Measurements from ENCODE around the gene DIDO1.
"Not testable (repeated sequence)": the region's sequence is repeated elsewhere in the genome, so short reads cannot be mapped to it uniquely, and the experiment has no call there.

DIDO1 gene

GRCh38 chr20:62967628-62968351 lies 41.5 kb upstream of the DIDO1 start:
- Mint-ChIP-seq H3K27ac (ENCODE audit: low read depth) (no peak overlapping the region), H3K4me3 (no peak overlapping the region), H3K9me3 (no peaks in the 10 kb centered on the region), H3K36me3 (ENCODE audit: insufficient read depth) (peaks cover 6% of the 10 kb centered on the region), H3K27me3 (peaks cover 20% of the 10 kb centered on the region), H3K4me1 (peaks cover 14% of the 10 kb centered on the region)
- ATAC-seq (replicated peaks; ENCODE audit: extremely low read depth, poor library complexity, severe bottlenecking) (no peak), DNase-seq (ENCODE audit: low spot score in 2 of 2) (no peak)

- Mint-ChIP-seq H3K4me3 (no peak overlapping the region), H3K36me3 (ENCODE audit: insufficient read depth) (peaks cover 6% of the 10 kb centered on the region), H3K4me1 (peaks cover 9% of the 10 kb centered on the region), H3K27ac (ENCODE audit: low read depth) (no peak overlapping the region), H3K27me3 (peaks cover 13% of the 10 kb centered on the region), H3K9me3 (no peaks in the 10 kb centered on the region)
- no peak for ATAC-seq (replicated peaks; ENCODE audit: extremely low read depth, poor library complexity, severe bottlenecking)
- DNase-seq (ENCODE audit: low spot score in 2 of 2): no peak
Observed at GRCh38 chr20:62967149-62967501, 40.8 kb upstream of the DIDO1 start.

GRCh38 chr20:62966212-62967148 lies 40.2 kb upstream of the DIDO1 start:
- Mint-ChIP-seq H3K4me1 (peaks cover 2% of the 10 kb centered on the region), H3K4me3 (no peak overlapping the region), H3K9me3 (no peaks in the 10 kb centered on the region), H3K27ac (ENCODE audit: low read depth) (no peak overlapping the region), H3K27me3 (peaks cover 7% of the 10 kb centered on the region), H3K36me3 (ENCODE audit: insufficient read depth) (peaks cover 6% of the 10 kb centered on the region)
- DNase-seq (ENCODE audit: low spot score in 2 of 2) (no peak), ATAC-seq (replicated peaks; ENCODE audit: extremely low read depth, poor library complexity, severe bottlenecking) (no peak)

- no peak for DNase-seq (ENCODE audit: low spot score in 2 of 2)
- H3K4me1 Mint-ChIP-seq: no peaks in the 10 kb centered on the region
Observed at GRCh38 chr20:62965363-62965771, 39.1 kb upstream of the DIDO1 start.

GRCh38 chr20:62964700-62965099 lies 38.4 kb upstream of the DIDO1 start:
- no peak for ATAC-seq (replicated peaks; ENCODE audit: extremely low read depth, poor library complexity, severe bottlenecking)
- Mint-ChIP-seq H3K27me3 (no peaks in the 10 kb centered on the region), H3K4me3 (no peak overlapping the region), H3K27ac (ENCODE audit: low read depth) (no peak overlapping the region), H3K36me3 (ENCODE audit: insufficient read depth) (peaks cover 5% of the 10 kb centered on the region), H3K4me1 (no peaks in the 10 kb centered on the region), H3K9me3 (no peaks in the 10 kb centered on the region)
- DNase-seq (ENCODE audit: low spot score in 2 of 2): no peak

More at GRCh38 chr20:62965363-62965771, 39.1 kb upstream of the DIDO1 start:
- no peak for ATAC-seq (replicated peaks; ENCODE audit: extremely low read depth, poor library complexity, severe bottlenecking)
- no peaks in the 10 kb centered on the region for H3K27me3 Mint-ChIP-seq
- H3K36me3 Mint-ChIP-seq (ENCODE audit: insufficient read depth): peaks cover 6% of the 10 kb centered on the region
- no peaks in the 10 kb centered on the region for H3K9me3 Mint-ChIP-seq
- no peak overlapping the region for H3K4me3 Mint-ChIP-seq
- no peak overlapping the region for H3K27ac Mint-ChIP-seq (ENCODE audit: low read depth)

- no peak for DNase-seq (ENCODE audit: low spot score in 2 of 2)
- no peaks in the 10 kb centered on the region for H3K27me3 Mint-ChIP-seq
- H3K4me1 Mint-ChIP-seq: no peaks in the 10 kb centered on the region
- H3K36me3 Mint-ChIP-seq (ENCODE audit: insufficient read depth): peaks cover 5% of the 10 kb centered on the region
- H3K4me3 Mint-ChIP-seq: no peak overlapping the region
- no peak for ATAC-seq (replicated peaks; ENCODE audit: extremely low read depth, poor library complexity, severe bottlenecking)
- no peak overlapping the region for H3K27ac Mint-ChIP-seq (ENCODE audit: low read depth)
- no peaks in the 10 kb centered on the region for H3K9me3 Mint-ChIP-seq
Observed at GRCh38 chr20:62963614-62964397, 37.5 kb upstream of the DIDO1 start.

GRCh38 chr20:62962891-62963613 lies 36.7 kb upstream of the DIDO1 start:
- Mint-ChIP-seq H3K9me3 (no peaks in the 10 kb centered on the region), H3K4me1 (no peaks in the 10 kb centered on the region), H3K27me3 (no peaks in the 10 kb centered on the region)

GRCh38 chr20:62962221-62962879 lies 36.0 kb upstream of the DIDO1 start:
- no peak for ATAC-seq (replicated peaks; ENCODE audit: extremely low read depth, poor library complexity, severe bottlenecking)

More at GRCh38 chr20:62962891-62963613, 36.7 kb upstream of the DIDO1 start:
- no peak overlapping the region for H3K27ac Mint-ChIP-seq (ENCODE audit: low read depth)
- ATAC-seq (replicated peaks; ENCODE audit: extremely low read depth, poor library complexity, severe bottlenecking) (no peak), DNase-seq (ENCODE audit: low spot score in 2 of 2) (no peak)
- no peak overlapping the region for H3K4me3 Mint-ChIP-seq
- peaks cover 5% of the 10 kb centered on the region for H3K36me3 Mint-ChIP-seq (ENCODE audit: insufficient read depth)

GRCh38 chr20:62961799-62962198 lies 35.5 kb upstream of the DIDO1 start:
- ATAC-seq (replicated peaks; ENCODE audit: extremely low read depth, poor library complexity, severe bottlenecking): no peak
- Mint-ChIP-seq H3K27ac (ENCODE audit: low read depth) (no peak overlapping the region), H3K4me3 (no peak overlapping the region), H3K36me3 (ENCODE audit: insufficient read depth) (peaks cover 5% of the 10 kb centered on the region), H3K4me1 (no peaks in the 10 kb centered on the region), H3K9me3 (no peaks in the 10 kb centered on the region), H3K27me3 (no peaks in the 10 kb centered on the region)
- no peak for DNase-seq (ENCODE audit: low spot score in 2 of 2)

More at GRCh38 chr20:62962221-62962879, 36.0 kb upstream of the DIDO1 start:
- Mint-ChIP-seq H3K27ac (ENCODE audit: low read depth) (no peak overlapping the region), H3K27me3 (no peaks in the 10 kb centered on the region), H3K4me3 (no peak overlapping the region), H3K4me1 (no peaks in the 10 kb centered on the region), H3K36me3 (ENCODE audit: insufficient read depth) (peaks cover 5% of the 10 kb centered on the region), H3K9me3 (no peaks in the 10 kb centered on the region)
- no peak for DNase-seq (ENCODE audit: low spot score in 2 of 2)

GRCh38 chr20:62961310-62961783 lies 35.0 kb upstream of the DIDO1 start:
- H3K27ac Mint-ChIP-seq (ENCODE audit: low read depth): no peak overlapping the region
- H3K36me3 Mint-ChIP-seq (ENCODE audit: insufficient read depth): peaks cover 5% of the 10 kb centered on the region
- no peak for DNase-seq (ENCODE audit: low spot score in 2 of 2)
- no peaks in the 10 kb centered on the region for H3K27me3 Mint-ChIP-seq
- no peak for ATAC-seq (replicated peaks; ENCODE audit: extremely low read depth, poor library complexity, severe bottlenecking)
- no peak overlapping the region for H3K4me3 Mint-ChIP-seq
- H3K9me3 Mint-ChIP-seq: no peaks in the 10 kb centered on the region
- H3K4me1 Mint-ChIP-seq: no peaks in the 10 kb centered on the region

GRCh38 chr20:62960446-62961309 lies 34.4 kb upstream of the DIDO1 start:
- H3K27ac Mint-ChIP-seq (ENCODE audit: low read depth); H3K4me1 Mint-ChIP-seq; H3K4me3 Mint-ChIP-seq; H3K9me3 Mint-ChIP-seq; ATAC-seq (replicated peaks; ENCODE audit: extremely low read depth, poor library complexity, severe bottlenecking); H3K36me3 Mint-ChIP-seq (ENCODE audit: insufficient read depth); DNase-seq (ENCODE audit: low spot score in 2 of 2); H3K27me3 Mint-ChIP-seq: not testable (repeated sequence)
